Esophagus squamous epithelium (tissue), 5 donors: ENCODE measurements around the gene OR11L1. TPM values are rescaled to one million over a fixed set of nuclear protein-coding genes. Genes with fewer than 3 reads are reported as not detected.

Experiments
- DNase-seq: peaks from one replicate; lab custom pipeline; 2025; lab: John Stamatoyannopoulos, UW
- H3K27ac ChIP-seq, 4 donors: fragments of 200-600 bp; sonication (generic); one replicate each; pipeline ENCODE4 v1.5.1; 2016 to 2019; ENCODE audit warnings: mild to moderate bottlenecking in 1 of 4
- H3K27me3 ChIP-seq, 4 donors: fragments of 200-600 bp; sonication (generic); 1 replicate in 3 of 4; 2 replicates in 1 of 4; pipeline versions ENCODE4 v1.5.1 to v1.6.0; 2017 to 2021; ENCODE audit warnings: antibody characterized with exemption in 1 of 4
- H3K36me3 ChIP-seq, 3 donors: fragments of 200-600 bp; sonication (generic); one replicate each; pipeline ENCODE4 v1.5.1; 2016 to 2019
- H3K4me1 ChIP-seq, 3 donors: fragments of 200-600 bp; sonication (generic); one replicate each; pipeline ENCODE4 v1.5.1; 2017 to 2019
- H3K4me3 ChIP-seq, 4 donors: fragments of 200-600 bp; sonication (generic); 1 replicate in 3 of 4; 2 replicates in 1 of 4; pipeline ENCODE4 v1.5.1; 2016 to 2019; ENCODE audit warnings: mild to moderate bottlenecking in 2 of 4, moderate library complexity in 1 of 4
- H3K9me3 ChIP-seq, 3 donors: fragments of 200-600 bp; sonication (generic); one replicate each; pipeline ENCODE4 v1.5.1; 2016 to 2019
- POLR2A ChIP-seq, 4 donors: fragments of 450-650 bp; IDR thresholded peaks; one replicate each; pipeline ENCODE4 v1.6.1; 2017; ENCODE audit warnings: antibody characterized with exemption in 4 of 4, mild to moderate bottlenecking in 4 of 4, moderate library complexity in 3 of 4
- WGBS, 2 donors: methylation state at CpG; one replicate each; pipeline ENCODE4 v1.1.5; 2018; 5-methylcytosine and 5-hydroxymethylcytosine counted together
- intact Hi-C: fragments of 100-400 bp; cut with DNase I; formaldehyde crosslinking; loops from one replicate; pipeline ENCODE4 v1.15.0; 2022
- total RNA-seq, 4 donors: library from RNA; depleted of rRNA; stranded (reverse); fragments of >200 nt; gene quantifications; one replicate each; pipeline ENCODE4 v1.1.0, GENCODE V29; 2016
- TF ChIP-seq, protein P1 (sequence below), 6 experiments: fragments of 450-650 bp in 4 of 6; fragments of 200-600 bp in 2 of 6; sonication (generic) in 2 of 6; IDR thresholded peaks; one replicate each; pipeline ENCODE4 v1.5.1; 2016 to 2019; ENCODE audit warnings: antibody characterized with exemption in 6 of 6, mild to moderate bottlenecking in 4 of 6, moderate library complexity in 4 of 6
- donor health status: DM: yes; HTN: yes; CAD: no.

Gene OR11L1
- total RNA-seq, 4 donors from 2014 or later = not detected

- no peak overlapping the region for H3K4me3 ChIP-seq
- peaks cover 0 to 31% (median 0%) of the 10 kb centered on the region in 4 donors for H3K27me3 ChIP-seq
- intact Hi-C loops = no loop called here
- no peak for TF ChIP-seq POLR2A (IDR thresholded peaks at IDR 0.05)
- TF ChIP-seq, protein P1, sequence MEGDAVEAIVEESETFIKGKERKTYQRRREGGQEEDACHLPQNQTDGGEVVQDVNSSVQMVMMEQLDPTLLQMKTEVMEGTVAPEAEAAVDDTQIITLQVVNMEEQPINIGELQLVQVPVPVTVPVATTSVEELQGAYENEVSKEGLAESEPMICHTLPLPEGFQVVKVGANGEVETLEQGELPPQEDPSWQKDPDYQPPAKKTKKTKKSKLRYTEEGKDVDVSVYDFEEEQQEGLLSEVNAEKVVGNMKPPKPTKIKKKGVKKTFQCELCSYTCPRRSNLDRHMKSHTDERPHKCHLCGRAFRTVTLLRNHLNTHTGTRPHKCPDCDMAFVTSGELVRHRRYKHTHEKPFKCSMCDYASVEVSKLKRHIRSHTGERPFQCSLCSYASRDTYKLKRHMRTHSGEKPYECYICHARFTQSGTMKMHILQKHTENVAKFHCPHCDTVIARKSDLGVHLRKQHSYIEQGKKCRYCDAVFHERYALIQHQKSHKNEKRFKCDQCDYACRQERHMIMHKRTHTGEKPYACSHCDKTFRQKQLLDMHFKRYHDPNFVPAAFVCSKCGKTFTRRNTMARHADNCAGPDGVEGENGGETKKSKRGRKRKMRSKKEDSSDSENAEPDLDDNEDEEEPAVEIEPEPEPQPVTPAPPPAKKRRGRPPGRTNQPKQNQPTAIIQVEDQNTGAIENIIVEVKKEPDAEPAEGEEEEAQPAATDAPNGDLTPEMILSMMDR (IDR thresholded peaks at IDR 0.05) = no peak
- H3K36me3 ChIP-seq = no peaks in the 10 kb centered on the region
- no peak overlapping the region for H3K27ac ChIP-seq
- 76 to 84% methylated on average over 13 to 14 of the region's 14 CpGs for WGBS, 2 donors
- no peaks in the 10 kb centered on the region for H3K9me3 ChIP-seq
- DNase-seq = no peak
- peaks cover 0 to 15% (median 9%) of the 10 kb centered on the region in 3 donors for H3K4me1 ChIP-seq
Observed at GRCh38 chr1:247854899-247855545, 13.3 kb upstream of the OR11L1 start.

DNA sequence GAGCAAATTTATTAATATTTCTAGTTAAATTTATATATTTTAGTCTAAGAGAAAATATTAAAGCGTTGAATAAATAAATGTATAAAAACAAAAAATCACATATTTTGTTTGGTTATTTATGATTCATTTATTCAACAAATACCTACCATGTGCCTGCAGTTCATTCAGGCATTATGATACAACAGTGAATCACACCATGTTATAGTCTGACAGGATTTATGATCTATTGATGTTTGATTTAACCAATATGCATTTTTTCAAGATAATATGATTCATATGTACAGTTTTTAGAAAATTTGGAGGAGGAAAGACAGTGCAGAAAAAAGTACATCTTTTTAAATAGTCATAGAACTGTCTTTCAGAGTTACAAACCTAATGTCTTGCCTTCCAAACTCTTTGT lies 7.9 kb upstream of the OR11L1 start:
- Histone ChIP-seq H3K27me3 (no peaks in the 10 kb centered on the region), H3K27ac (no peak overlapping the region), H3K9me3 (no peaks in the 10 kb centered on the region), H3K36me3 (no peaks in the 10 kb centered on the region), H3K4me1 (no peaks in the 10 kb centered on the region), H3K4me3 (no peak overlapping the region)
- TF ChIP-seq, protein P1 (IDR thresholded peaks at IDR 0.05) = no peak
- TF ChIP-seq POLR2A (IDR thresholded peaks at IDR 0.05) = no peak
- intact Hi-C loops = no loop called here
- DNase-seq = no peak
- WGBS, 2 donors = 67 to 69% methylated on average over 1 of the region's 1 CpG

DNA sequence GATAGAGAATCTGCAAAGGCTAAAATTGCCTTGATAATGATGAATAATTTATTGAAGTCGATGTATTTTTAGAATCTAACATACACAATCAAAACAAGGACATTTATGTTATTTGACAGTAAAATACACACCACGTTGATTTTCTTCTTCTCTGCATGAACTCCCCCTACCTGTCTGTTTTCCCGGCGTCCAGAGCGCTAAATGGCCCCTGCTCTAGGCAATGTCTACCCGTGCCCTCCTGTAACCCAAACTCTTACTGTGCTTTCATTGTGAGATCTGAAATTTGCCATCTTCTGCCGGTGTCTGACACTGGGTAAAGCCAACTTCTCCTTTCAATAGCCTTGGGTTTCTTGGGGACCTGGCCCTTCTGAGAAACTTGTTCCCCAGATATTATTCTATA lies 6.7 kb upstream of the OR11L1 start:
- 79 to 84% methylated on average over 7 of the region's 7 CpGs for WGBS, 2 donors
- no peak for DNase-seq
- intact Hi-C loops = no loop called here
- no peak for TF ChIP-seq POLR2A (IDR thresholded peaks at IDR 0.05)
- TF ChIP-seq, protein P1 (IDR thresholded peaks at IDR 0.05) = no peak
- Histone ChIP-seq H3K27me3 (no peaks in the 10 kb centered on the region), H3K4me3 (no peak overlapping the region), H3K9me3 (no peaks in the 10 kb centered on the region), H3K4me1 (no peaks in the 10 kb centered on the region), H3K27ac (no peak overlapping the region), H3K36me3 (no peaks in the 10 kb centered on the region)

DNA sequence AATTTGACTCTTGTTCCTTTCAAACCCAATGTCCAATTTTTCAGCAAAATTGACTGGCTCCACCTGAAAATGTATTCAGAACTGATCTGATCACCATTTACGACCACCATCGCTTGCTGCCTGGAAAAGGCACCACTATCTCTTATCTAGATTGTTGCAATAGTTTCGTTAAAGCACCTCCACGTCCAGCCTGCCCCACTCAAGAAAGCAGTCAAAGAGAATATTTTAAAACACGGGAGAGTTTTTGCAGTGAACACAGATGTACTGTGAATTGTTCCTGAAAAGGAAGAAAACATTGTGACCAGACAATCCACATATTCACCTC lies 4.0 kb upstream of the OR11L1 start:
- H3K36me3 ChIP-seq = no peaks in the 10 kb centered on the region
- intact Hi-C loops = no loop called here
- no peak overlapping the region for H3K27ac ChIP-seq
- no peak overlapping the region for H3K4me3 ChIP-seq
- no peaks in the 10 kb centered on the region for H3K27me3 ChIP-seq
- TF ChIP-seq, protein P1 (IDR thresholded peaks at IDR 0.05) = no peak
- TF ChIP-seq POLR2A (IDR thresholded peaks at IDR 0.05) = no peak
- 84 to 85% methylated on average over 5 of the region's 5 CpGs for WGBS, 2 donors
- H3K4me1 ChIP-seq = no peaks in the 10 kb centered on the region
- H3K9me3 ChIP-seq = peaks cover 0 to 3% (median 0%) of the 10 kb centered on the region in 3 donors
- DNase-seq = no peak

DNA sequence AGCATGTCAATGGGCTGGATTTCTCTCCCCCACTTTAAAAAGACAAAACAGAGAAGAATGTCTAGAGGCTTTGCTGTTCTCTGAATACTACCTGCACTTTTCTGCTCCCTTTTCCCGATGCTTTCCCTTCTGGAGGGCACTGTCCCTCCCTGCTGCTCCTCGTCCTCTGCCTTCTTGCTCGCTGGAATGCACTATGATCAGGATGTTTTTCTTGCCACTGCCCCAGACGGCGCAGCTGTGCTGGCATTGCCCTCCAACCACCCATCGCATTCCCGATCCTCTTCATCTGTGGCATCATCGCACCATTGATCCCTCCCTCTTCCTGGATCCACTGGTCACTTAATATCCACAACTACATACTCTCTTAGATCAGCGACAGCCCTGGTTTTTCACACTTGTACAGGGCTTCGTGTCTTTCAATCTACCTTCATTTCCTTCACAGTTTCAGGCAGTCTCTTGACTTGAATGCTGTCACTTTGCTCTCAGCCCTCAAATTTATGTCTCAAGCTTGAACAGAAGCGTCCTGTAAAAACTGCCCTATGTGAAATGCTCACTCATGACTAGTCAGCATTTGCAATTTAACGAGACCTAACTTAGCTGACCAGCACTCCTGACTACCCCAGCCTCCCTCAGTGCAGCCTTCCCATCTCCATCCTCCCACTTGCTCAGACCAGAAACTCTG lies 3.5 kb upstream of the OR11L1 start:
- DNase-seq = no peak
- Histone ChIP-seq H3K4me1 (no peaks in the 10 kb centered on the region), H3K36me3 (no peaks in the 10 kb centered on the region), H3K9me3 (peaks cover 0 to 3% (median 0%) of the 10 kb centered on the region in 3 donors), H3K4me3 (no peak overlapping the region), H3K27me3 (no peaks in the 10 kb centered on the region), H3K27ac (no peak overlapping the region)
- 68 to 74% methylated on average over 12 of the region's 12 CpGs for WGBS, 2 donors
- no peak for TF ChIP-seq POLR2A (IDR thresholded peaks at IDR 0.05)
- TF ChIP-seq, protein P1 (IDR thresholded peaks at IDR 0.05) = no peak
- intact Hi-C loops = no loop called here
